GM21528 (cell line): ENCODE measurements around the gene UPF1.

Source experiments
- ATAC-seq: cut with Tn5 transposase; IDR thresholded peaks from one replicate; pipeline ENCODE4 v1.9.1; 2021; ENCODE audit warnings: mild to moderate bottlenecking, moderate library complexity; ENCODE audit not compliant: unreplicated experiment, low FRiP score

The UPF1 gene

GRCh38 chr19:18831524-18832305, at the start of gene UPF1:
Gene UPF1, plus strand, starts transcription at chr19:18831959. Its CDS starts 251 bp downstream, at chr19:18832210.
- peak; percentile 66 for ATAC-seq

- no peak for ATAC-seq
These were observed 49.1 kb upstream of the UPF1 start for GRCh38 chr19:18782559-18783225.

DNA sequence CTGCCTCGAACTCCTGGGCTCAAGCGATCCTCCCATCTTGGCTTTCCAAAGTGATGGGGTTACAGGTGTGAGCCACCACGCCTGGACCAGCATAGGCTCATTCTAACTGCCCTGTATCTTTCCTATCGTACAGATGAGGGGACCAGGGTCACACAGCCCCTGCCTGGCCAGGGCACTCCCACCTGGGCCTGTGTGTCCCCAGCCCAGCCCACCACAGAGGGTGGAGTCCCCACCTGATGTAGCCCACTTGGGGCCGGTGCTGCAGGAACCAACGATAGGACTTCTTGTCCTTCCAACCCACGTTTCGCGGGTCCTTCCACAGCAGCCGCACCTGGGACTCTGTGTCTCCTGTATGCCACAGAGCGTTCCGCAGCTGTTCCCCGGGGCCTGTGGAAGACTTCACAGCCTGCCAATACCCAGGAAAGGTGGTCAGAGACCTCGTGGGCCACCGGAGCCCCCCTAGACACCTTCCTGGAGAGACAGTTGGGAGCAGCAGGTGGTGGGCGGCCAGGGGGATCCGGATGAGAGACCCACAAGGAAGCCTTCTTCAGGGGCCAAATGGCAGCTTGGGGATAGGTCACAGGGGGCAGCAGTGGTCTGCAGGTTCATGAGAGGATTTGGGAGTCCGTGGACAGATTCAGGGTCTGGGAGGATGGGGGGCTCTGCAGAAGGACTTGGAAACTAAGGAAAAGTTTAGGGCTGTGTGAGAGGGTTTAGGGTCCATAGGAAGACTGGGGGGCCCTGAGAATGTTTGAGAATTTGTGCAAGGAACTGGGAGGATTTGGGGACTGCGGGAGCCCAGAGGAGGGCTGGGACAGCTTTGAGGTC, 47.6 kb upstream of the UPF1 start:
- ATAC-seq = no peak

GRCh38 chr19:18784786-18785120, 47.0 kb upstream of the UPF1 start:
- ATAC-seq = no peak

DNA sequence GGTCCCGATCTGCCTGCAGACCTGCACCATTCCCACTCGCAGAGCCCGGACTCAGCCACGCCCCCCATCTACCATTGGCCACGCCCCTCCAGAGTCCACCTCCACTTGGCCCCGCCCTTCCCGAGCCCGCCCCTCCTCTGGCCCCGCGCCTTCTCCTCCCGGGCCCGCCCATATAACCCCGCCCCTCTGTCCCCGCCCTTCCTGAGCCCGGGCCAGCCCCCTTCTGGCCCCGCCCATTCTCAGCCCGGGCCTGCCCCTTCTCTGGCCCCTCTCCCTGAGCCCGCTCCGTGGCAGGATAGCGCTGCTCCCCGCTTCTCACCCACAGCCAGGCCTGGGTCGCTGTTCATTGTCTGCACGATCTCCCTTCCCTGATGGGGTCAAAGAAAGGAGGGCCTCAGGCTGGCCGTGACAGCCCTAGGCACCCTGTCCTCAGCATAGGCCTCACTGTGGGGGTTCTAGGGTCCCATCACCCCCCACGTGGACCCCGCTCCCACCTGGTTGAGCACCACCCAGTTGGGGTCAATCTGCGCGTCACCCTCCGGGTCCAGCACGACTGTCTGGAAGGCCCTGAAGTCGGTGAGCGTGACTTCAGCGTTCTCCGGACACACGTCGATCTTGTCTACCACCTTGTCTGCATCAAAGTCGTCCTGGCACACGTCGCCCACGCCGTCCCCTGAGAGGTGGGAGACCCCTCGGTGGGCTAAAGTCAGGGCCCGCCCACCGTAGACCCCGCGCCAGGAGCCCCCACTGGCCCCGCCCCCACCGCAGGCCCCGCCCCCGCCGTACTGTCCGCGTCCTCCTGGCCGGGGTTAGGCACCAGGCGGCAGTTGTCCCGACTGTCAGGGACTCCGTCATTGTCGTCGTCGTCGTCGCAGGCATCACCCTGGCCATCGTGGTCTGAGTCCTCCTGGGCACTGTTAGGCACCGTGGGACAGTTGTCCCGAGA, 46.3 kb upstream of the UPF1 start:
- ATAC-seq = no peak

GRCh38 chr19:18788529-18789421, 43.0 kb upstream of the UPF1 start:
- ATAC-seq = no peak

- ATAC-seq = no peak
These were observed 42.3 kb upstream of the UPF1 start for GRCh38 chr19:18789422-18789869.

DNA sequence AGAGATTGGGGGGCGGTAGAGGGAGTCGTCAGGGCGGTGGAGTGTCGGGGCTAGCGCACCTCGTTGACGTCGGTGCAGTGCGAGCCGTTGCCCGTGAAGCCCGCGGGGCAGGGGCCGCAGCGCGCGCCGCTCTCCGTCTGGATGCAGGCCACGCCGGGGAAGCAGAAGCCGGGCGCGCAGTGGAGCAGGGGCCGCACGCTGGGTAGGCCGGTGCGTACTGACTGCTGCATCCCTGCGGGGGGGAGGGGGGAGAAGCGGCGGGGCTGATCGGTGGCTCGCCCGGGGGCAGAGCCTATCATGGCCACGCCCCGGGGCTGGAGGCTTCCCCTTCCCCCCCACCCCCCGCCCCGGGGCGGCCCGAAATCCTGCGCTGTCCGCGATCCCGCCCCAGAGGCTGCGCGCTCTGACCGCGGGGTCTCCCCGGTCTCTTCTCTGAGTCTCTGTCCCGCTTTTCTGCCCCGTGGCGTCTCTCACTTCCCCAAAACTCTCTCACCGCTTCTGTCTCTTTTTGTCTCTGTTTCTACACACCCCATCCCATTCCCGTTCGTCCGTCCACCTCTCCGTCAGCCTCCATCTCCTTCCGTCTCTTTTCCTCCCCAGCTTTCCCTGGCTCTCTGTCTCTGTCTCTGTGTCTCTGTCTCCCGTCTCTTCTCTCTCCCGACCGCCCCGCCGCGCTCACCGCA, 41.7 kb upstream of the UPF1 start:
- ATAC-seq = no peak

DNA sequence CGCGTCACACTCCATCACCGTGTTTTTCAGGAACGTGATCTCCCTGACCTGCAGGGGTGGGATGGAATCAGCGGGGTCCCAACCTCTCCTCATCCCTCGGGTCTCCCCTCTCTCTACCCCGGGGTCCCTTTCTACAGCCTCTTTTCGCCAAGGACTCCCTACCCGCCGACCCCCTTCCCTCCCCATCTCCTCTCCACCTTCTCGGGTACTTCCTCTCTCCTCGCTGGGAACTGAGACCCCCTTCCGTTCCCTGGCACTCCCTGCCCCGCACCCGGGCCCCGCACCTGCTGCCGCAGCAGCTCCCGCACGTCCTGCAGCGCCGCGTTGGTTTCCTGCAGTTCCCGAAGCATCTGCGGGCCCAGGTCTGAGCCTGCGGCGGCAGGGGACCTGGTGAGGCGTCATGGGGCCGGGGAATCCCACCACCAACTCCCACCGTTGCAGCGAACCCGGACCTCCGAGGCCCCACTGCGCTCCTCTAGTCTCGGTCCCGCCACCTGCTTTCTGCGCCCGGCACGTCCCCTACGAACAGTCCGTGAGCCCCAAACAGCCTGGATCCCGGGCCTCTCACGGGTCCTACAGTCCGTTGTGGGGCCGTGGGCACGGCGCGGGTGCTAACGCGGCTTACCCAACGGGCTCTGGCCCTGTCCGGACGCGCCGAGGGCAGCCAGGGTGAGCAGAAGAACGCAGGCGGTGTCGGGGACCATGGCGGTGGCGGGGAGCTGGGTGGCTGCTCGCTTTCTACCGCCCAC, 41.0 kb upstream of the UPF1 start, which contains the start of gene COMP:
Gene COMP (minus strand): TSS at position 740 of the 749 bp plus-strand sequence. CDS start 36 bp downstream, at position 704.
- ATAC-seq = no peak

- no peak for ATAC-seq
These were observed 40.5 kb upstream of the UPF1 start for GRCh38 chr19:18791315-18791678.

GRCh38 chr19:18792661-18793060, 39.1 kb upstream of the UPF1 start:
- no peak for ATAC-seq

- no peak for ATAC-seq
These were observed 38.4 kb upstream of the UPF1 start for GRCh38 chr19:18793144-18794028.

DNA sequence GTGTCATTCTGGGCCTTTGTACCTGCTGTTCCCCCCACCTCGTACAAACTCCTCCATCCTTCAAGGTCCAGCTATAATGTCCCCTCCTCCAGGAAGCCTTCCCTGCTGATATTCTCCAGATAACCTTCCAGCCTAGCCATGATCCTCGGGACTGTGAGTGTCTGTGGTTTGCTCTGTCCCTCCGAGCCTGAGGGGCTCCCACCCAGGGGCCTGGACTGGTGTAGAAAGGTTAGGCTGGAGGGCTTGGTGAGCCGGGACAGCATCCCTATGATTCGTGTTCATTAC, 37.8 kb upstream of the UPF1 start:
- no peak for ATAC-seq

- ATAC-seq = no peak
These were observed 37.1 kb upstream of the UPF1 start for GRCh38 chr19:18794692-18795091.

GRCh38 chr19:18795540-18795939, 36.2 kb upstream of the UPF1 start:
- no peak for ATAC-seq

DNA sequence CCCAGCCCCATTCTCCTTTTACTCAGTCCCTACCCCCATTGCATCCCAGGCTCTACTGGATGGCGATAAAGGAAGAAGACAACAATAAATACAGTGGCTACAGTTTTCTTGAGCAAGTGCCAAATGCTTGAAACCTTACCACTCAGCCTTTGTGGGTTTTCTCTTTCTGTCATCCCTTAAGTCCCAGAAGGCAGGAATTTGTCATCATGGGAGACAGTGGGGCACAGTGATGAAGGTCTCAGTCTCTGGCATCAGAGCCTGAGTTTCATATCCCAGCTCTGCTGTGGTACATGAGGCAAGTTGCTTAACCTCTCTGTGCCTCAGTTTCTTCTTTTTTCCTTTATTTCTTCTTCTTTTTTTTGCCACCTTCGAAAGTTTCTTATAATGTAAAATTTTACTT, 35.5 kb upstream of the UPF1 start:
- ATAC-seq = no peak
